Lower lobe of right lung (tissue), 2 donors: ENCODE results near the gene MAP4K3. TPM values are rescaled to one million over a fixed set of nuclear protein-coding genes. Genes with fewer than 3 reads are reported as not detected.

Experiments used
- ATAC-seq, 2 donors: fragments of 200-7000 bp; cut with Tn5 transposase; one replicate each; pipeline ENCODE4 v1.9.1; 2020 to 2022; ENCODE audit warnings: mild to moderate bottlenecking in 2 of 2, moderate library complexity in 2 of 2
- DNase-seq: peaks from one replicate; pipeline ENCODE4 v3.0.0-alpha.2; 2020
- H3K27ac ChIP-seq: fragments of 200-600 bp; one replicate; pipeline ENCODE4 v1.8.0; 2022
- H3K27me3 ChIP-seq: fragments of 200-600 bp; one replicate; pipeline ENCODE4 v1.8.0; 2022; ENCODE audit warnings: low read depth
- H3K36me3 ChIP-seq: fragments of 200-600 bp; one replicate; pipeline ENCODE4 v1.8.0; 2022; ENCODE audit warnings: mild to moderate bottlenecking
- H3K4me1 ChIP-seq: fragments of 200-600 bp; one replicate; pipeline ENCODE4 v1.8.0; 2022
- H3K4me3 ChIP-seq: fragments of 200-600 bp; one replicate; pipeline ENCODE4 v1.8.0; 2022; ENCODE audit warnings: mild to moderate bottlenecking
- H3K9me3 ChIP-seq: fragments of 200-600 bp; one replicate; pipeline ENCODE4 v1.8.0; 2022
- CTCF ChIP-seq: fragments of 200-600 bp; IDR thresholded peaks from one replicate; pipeline ENCODE4 v1.8.0; 2022; ENCODE audit warnings: antibody characterized with exemption, mild to moderate bottlenecking
- intact Hi-C: fragments of 100-400 bp; cut with DNase I; formaldehyde crosslinking; loops from one replicate; pipeline ENCODE4 v1.11.0; 2022
- total RNA-seq: library from RNA; stranded (reverse); fragmentation: NEBNext Ultra II Directional; extraction: Animal tissue kit (Norgen Biotek cat#: 25700); gene quantifications from one replicate; pipeline ENCODE4 v1.2.1, GENCODE V29; 2021
- donor health status: DM: no; HTN: yes; CAD: no; lungs with severe emphysema.

The MAP4K3 gene
- total RNA-seq, 1 donor from 2014 or later: 42.9 TPM

GRCh38 chr2:39213015-39213414, 224.1 kb downstream of the MAP4K3 start:
- no peak for ATAC-seq
- H3K4me3 ChIP-seq: no peak overlapping the region
- no peak overlapping the region for H3K27ac ChIP-seq
- no peak for TF ChIP-seq CTCF
- H3K4me1 ChIP-seq: no peaks in the 10 kb centered on the region
- intact Hi-C loops: no loop called here
- H3K9me3 ChIP-seq: no peaks in the 10 kb centered on the region
- H3K27me3 ChIP-seq: no peaks in the 10 kb centered on the region
- no peaks in the 10 kb centered on the region for H3K36me3 ChIP-seq
- DNase-seq: no peak

GRCh38 chr2:39210846-39211245, 226.2 kb downstream of the MAP4K3 start:
- intact Hi-C loops: no loop called here
- Histone ChIP-seq H3K36me3 (no peaks in the 10 kb centered on the region), H3K4me1 (no peaks in the 10 kb centered on the region), H3K27ac (no peak overlapping the region), H3K27me3 (no peaks in the 10 kb centered on the region), H3K4me3 (no peak overlapping the region), H3K9me3 (no peaks in the 10 kb centered on the region)
- no peak for ATAC-seq
- no peak for TF ChIP-seq CTCF
- DNase-seq: no peak

- Histone ChIP-seq H3K9me3 (no peaks in the 10 kb centered on the region), H3K27me3 (no peaks in the 10 kb centered on the region), H3K36me3 (no peaks in the 10 kb centered on the region), H3K4me3 (no peak overlapping the region), H3K27ac (no peak overlapping the region), H3K4me1 (no peaks in the 10 kb centered on the region)
- no peak for ATAC-seq
- intact Hi-C loops: no loop called here
- no peak for DNase-seq
- no peak for TF ChIP-seq CTCF
These were observed 233.7 kb downstream of the MAP4K3 start for GRCh38 chr2:39203382-39203781.

- Histone ChIP-seq H3K4me3 (no peak overlapping the region), H3K27ac (no peak overlapping the region), H3K4me1 (no peaks in the 10 kb centered on the region), H3K9me3 (no peaks in the 10 kb centered on the region), H3K36me3 (no peaks in the 10 kb centered on the region), H3K27me3 (no peaks in the 10 kb centered on the region)
- ATAC-seq: no peak
- DNase-seq: no peak
- TF ChIP-seq CTCF: no peak
- intact Hi-C loops: no loop called here
These were observed 234.3 kb downstream of the MAP4K3 start for GRCh38 chr2:39202639-39203369.

Other genes starting within 250 kb of the MAP4K3 start
- 1.7 TPM for gene CDKL4, start 193.3 kb downstream of the MAP4K3 start, total RNA-seq
- 3.2 TPM for gene TMEM178A, start 228.6 kb upstream of the MAP4K3 start, total RNA-seq